IPS-18c (cell line): ENCODE measurements around the gene PAX5.

Experiments
- H3K4me3 ChIP-seq: 2 replicates; pipeline ENCODE4 v1.7.0; 2013; ENCODE audit warnings: low read depth, mild to moderate bottlenecking, low read length, moderate library complexity; ENCODE audit not compliant: insufficient read depth
- H3K9me3 ChIP-seq: one replicate; pipeline ENCODE4 v1.6.1; 2013; ENCODE audit warnings: mild to moderate bottlenecking, low read length, moderate library complexity; ENCODE audit not compliant: control insufficient read depth, insufficient read depth

The PAX5 gene

GRCh38 chr9:36893184-36893583, 140.9 kb downstream of the PAX5 start:
- H3K9me3 ChIP-seq, result no peaks in the 10 kb centered on the region
- H3K4me3 ChIP-seq, result no peak overlapping the region

GRCh38 chr9:36892279-36892678, 141.8 kb downstream of the PAX5 start:
- no peak overlapping the region for H3K4me3 ChIP-seq
- H3K9me3 ChIP-seq, result no peaks in the 10 kb centered on the region

GRCh38 chr9:36891341-36891811, 142.7 kb downstream of the PAX5 start:
- no peaks in the 10 kb centered on the region for H3K9me3 ChIP-seq
- no peak overlapping the region for H3K4me3 ChIP-seq

- Histone ChIP-seq H3K9me3 (no peaks in the 10 kb centered on the region), H3K4me3 (no peak overlapping the region)
These were observed 144.2 kb downstream of the PAX5 start for GRCh38 chr9:36889844-36890243.

- Histone ChIP-seq H3K9me3 (no peaks in the 10 kb centered on the region), H3K4me3 (no peak overlapping the region)
These were observed 145.5 kb downstream of the PAX5 start for GRCh38 chr9:36888551-36888950.

GRCh38 chr9:36884721-36885120, 149.3 kb downstream of the PAX5 start:
- H3K4me3 ChIP-seq, result no peak overlapping the region
- no peaks in the 10 kb centered on the region for H3K9me3 ChIP-seq

- H3K4me3 ChIP-seq, result no peak overlapping the region
- no peaks in the 10 kb centered on the region for H3K9me3 ChIP-seq
These were observed 151.5 kb downstream of the PAX5 start for GRCh38 chr9:36882594-36882993.

- H3K4me3 ChIP-seq, result no peak overlapping the region
- H3K9me3 ChIP-seq, result no peaks in the 10 kb centered on the region
These were observed 152.2 kb downstream of the PAX5 start for GRCh38 chr9:36881743-36882441.

GRCh38 chr9:36881316-36881715, 152.8 kb downstream of the PAX5 start:
- no peak overlapping the region for H3K4me3 ChIP-seq
- no peaks in the 10 kb centered on the region for H3K9me3 ChIP-seq

- H3K4me3 ChIP-seq, result no peak overlapping the region
- peaks cover 2% of the 10 kb centered on the region for H3K9me3 ChIP-seq
These were observed 154.0 kb downstream of the PAX5 start for GRCh38 chr9:36880075-36880474.

GRCh38 chr9:36878986-36879982, 154.8 kb downstream of the PAX5 start:
- no peak overlapping the region for H3K4me3 ChIP-seq
- H3K9me3 ChIP-seq, result peaks cover 2% of the 10 kb centered on the region

GRCh38 chr9:36877239-36877638, 156.8 kb downstream of the PAX5 start:
- no peak overlapping the region for H3K4me3 ChIP-seq

GRCh38 chr9:36876056-36876455, 158.0 kb downstream of the PAX5 start:
- no peak overlapping the region for H3K4me3 ChIP-seq

More at GRCh38 chr9:36877239-36877638, 156.8 kb downstream of the PAX5 start:
- H3K9me3 ChIP-seq, result peaks cover 2% of the 10 kb centered on the region

GRCh38 chr9:36874921-36875320, 159.1 kb downstream of the PAX5 start:
- Histone ChIP-seq H3K9me3 (peaks cover 4% of the 10 kb centered on the region), H3K4me3 (no peak overlapping the region)

More at GRCh38 chr9:36876056-36876455, 158.0 kb downstream of the PAX5 start:
- peaks cover 4% of the 10 kb centered on the region for H3K9me3 ChIP-seq

GRCh38 chr9:36874261-36874660, 159.8 kb downstream of the PAX5 start:
- no peak overlapping the region for H3K4me3 ChIP-seq
- H3K9me3 ChIP-seq, result peaks cover 4% of the 10 kb centered on the region

GRCh38 chr9:36873247-36873875, 160.7 kb downstream of the PAX5 start:
- H3K9me3 ChIP-seq, result peaks cover 4% of the 10 kb centered on the region
- no peak overlapping the region for H3K4me3 ChIP-seq

GRCh38 chr9:36872641-36873040, 161.4 kb downstream of the PAX5 start:
- Histone ChIP-seq H3K4me3 (no peak overlapping the region), H3K9me3 (peaks cover 4% of the 10 kb centered on the region)
